GM21381 (cell line): Measurements from ENCODE around the gene PCF11.
A peak's percentile ranks its signal among the peaks of the same experiment; 100 is the strongest.
"Not testable (repeated sequence)": the region's sequence is repeated elsewhere in the genome, so short reads cannot be mapped to it uniquely, and the experiment has no call there.

Experiments
- ATAC-seq: cut with Tn5 transposase; IDR thresholded peaks from one replicate; pipeline ENCODE4 v1.9.1; 2021; ENCODE audit warnings: mild to moderate bottlenecking, moderate library complexity; ENCODE audit not compliant: unreplicated experiment

Gene PCF11

DNA sequence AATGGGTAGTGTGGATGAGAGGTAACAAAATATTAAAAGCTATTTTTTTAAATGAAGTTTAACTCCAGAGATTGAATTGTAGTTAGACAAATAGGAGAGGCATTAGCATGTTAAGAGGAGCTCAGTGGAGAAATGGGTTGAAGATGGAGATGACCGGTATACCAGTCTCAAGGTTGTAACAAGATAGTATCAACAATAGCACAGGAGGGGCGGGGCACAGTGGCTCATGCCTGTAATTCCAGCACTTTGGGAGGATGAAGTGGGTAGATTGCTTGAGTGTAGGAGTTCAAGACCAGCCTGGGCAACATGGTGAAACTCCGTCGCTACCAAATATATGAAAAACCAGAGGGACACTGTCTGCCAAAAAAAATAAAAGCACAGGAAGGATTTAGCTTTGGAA is 30.5 kb downstream of the PCF11 start:
- ATAC-seq: no peak

DNA sequence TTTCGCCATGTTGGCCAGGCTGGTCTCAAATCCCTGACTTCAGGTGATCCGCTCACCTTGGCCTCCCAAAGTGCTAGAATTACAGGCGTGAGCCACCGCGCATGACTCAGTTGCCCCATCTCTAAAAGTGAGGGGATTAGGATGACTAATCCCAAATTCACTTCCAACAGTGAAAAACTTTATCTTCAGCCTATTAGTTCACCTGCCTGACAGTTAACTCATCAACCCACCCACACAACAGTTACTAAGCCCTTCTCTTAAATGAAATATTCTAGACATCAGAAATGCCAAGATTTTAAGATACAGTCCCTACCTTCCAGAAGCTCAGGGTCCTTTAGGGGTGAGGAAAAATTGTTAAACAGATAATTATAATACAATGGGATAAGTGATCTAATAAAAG is 34.6 kb downstream of the PCF11 start:
- ATAC-seq: no peak

DNA sequence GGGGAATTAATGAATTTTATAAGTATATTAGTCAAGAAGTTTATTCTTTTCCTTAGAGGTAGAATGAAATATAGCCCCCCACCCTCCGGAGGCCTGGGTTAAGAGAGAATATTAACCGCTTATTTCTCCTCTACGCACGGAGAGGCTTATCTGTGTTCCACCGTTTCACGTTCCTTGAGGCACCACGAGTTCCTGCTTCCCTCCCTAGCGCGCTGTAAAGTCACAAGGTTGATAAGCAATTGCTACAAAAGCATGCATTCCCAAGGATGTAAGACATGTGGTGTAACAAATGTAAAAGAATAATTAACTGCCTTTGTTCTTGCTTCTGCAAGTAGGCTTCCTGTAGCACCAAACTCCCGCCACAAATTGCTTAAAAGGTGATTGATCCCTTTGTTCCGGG is 35.1 kb downstream of the PCF11 start:
- no peak for ATAC-seq

DNA sequence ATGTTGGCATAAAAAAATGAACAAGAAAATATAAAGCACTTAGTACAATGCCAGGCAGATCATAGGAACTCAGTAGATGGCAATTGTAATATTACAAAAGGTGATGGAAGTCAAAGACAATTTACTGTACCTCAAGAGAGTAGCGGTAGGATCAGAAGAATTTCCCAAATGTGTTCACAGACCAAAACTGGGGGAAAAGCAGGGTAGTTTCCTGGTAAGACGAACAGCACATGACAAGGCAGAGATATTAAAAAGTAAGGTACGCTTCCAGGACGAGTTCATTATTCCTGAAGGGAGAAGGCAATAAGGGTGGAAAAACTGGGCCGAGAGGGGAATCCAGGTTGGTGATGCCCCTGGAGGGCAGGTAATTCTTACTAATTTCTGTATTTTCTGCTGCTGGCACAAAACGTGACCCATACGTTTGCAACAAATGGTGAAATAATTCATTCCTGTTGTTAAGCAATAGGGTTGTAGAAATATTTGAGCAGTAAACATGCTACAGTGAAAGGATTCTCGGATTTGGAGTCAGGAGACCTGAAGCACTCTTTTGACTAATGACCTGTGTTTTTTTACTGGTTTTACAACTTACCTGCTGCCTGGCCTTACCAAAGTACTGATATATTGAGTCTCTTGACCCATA is 35.8 kb downstream of the PCF11 start:
- no peak for ATAC-seq

DNA sequence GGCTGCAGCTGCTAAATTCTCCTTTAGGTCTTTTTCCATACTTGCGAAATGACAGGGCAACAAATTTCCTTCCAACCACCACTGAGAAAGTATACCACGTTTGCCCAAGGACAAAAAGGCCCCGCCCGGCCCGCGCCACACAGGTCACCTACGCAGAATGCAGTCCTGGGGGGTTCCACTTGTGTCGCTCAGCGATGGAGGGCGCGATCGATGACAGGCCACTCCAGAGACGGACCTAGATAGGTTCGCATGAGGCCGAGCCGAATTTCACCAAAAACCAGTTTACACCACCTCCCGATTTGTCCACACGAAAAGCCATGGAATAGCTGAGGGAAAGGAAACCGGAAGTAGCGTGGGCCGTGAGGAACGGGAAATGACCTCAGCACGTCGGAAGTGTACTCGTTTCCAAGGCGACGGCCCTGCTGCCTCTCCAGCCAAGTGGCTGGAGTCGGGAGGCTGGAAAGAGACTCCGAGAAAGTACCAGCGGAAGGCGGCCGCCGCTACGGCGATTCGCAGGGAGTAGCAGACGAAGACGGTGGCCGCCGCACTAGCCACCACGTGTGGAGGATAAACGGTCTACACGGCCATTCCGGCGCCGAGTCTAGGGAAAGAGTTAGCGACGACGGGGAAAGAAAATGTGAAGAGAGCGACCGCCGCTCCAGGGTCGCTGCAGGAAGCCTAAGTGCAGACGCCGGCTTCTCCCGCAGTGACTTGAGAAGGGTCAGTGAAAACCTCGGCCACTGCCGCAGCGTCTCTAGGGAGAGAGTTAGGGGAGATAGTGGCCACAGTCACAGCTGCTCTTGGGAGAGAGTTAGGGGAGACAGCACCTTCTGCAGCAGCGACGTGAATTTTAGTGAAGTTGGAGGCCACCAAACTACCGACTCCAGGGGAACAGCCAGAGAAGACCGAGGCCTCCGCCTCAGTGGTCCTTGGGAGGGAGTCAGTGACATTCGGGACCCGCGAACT is 36.7 kb downstream of the PCF11 start, which contains the start of gene ANKRD42:
Gene ANKRD42, plus strand, starts transcription at position 398 of the 966 bp plus-strand sequence. CDS start 959 bp downstream, outside the sequence.
- ATAC-seq: peak; percentile 93

DNA sequence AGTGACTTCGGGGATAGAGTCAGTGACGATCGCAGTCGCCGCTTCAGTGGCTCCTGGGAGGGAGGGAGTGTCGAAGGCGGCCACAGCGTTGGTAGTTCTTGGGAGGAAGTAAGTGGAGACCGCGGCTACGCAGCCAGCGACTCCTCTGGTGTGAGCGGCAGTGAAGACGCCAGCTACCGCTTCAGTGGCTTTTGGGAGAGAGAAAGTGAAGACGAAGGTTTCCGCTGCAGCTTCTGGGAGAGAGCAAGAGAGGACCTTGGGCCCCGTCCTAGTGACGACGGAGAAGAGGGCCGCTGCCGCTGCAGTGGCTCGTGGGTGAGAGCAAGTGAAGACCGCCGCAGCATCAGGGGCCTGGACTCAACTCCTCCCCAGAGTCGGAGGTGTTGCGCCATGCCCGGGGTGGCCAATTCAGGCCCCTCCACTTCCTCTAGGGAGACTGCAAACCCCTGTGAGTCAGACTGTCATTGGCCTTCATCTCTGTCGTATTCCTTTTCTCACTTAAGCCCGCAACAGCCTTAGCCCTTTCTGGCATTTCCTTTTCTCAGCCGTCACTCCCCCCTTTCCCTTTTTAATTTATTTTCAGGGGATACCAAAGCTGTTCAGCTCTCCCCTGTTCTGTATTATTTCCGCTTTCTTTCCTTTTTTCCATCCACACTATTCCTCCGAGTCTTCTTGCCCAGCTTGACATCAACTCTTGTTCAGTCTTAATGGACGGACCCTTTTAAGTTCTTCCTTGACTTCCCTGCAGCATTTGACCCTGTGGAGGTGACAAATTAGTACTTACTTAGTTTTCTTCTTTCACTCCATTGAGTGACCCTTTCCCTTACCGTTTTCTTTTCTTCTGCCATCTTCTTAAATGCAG is 37.6 kb downstream of the PCF11 start:
- ATAC-seq: peak; percentile 52

DNA sequence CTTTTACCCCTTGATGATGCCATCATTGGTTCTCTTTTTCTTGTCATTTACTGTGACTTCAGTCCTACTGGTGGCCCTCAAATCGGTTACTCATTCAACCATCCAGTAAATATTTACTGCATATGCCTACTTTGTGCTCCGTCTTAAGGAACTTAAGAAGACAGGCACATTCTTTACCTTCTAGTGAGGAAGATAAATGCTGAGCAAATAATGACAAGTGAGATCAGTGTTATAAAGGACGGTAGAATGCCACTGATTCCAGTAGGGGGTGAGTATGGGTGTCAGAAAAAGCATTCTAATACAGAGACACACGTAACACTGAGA is 38.2 kb downstream of the PCF11 start:
- no peak for ATAC-seq

DNA sequence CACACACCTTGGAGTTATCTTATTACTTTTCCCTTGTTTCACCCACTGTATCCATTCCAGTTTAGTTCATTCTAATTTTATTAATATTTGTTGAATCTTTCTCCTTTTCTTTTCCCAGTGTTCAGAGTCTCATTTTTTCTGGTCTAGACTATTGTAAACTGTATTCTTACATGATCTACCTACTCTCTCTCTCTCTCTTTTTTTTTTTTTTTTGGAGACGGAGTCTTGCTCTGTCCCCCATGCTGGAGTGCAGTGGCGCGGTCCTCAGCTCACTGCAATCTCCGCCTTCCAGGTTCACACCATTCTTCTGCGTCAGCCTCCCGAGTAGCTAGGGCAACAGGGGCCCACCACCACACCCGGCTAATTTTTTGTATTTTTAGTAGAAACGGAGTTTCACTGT is 38.7 kb downstream of the PCF11 start:
- no peak for ATAC-seq

DNA sequence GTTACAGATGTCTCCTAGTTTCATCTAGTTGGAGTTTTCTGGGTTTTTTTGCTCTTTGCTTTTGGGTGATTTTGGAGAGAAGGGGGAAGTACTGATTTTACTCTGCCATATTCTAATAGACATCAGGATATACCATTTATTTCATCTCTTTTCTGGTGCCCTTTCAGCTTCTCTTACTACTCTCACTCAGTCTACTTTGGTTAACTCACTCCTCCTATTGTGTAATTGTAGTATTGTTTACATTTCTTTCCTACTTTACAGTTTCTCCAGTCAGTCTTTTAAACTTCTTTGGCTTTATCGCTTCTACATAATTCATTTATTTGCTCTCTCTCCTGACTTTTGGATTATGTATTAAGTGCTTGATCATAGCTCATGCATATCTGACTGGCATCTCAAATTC is 43.1 kb downstream of the PCF11 start:
- ATAC-seq: no peak

DNA sequence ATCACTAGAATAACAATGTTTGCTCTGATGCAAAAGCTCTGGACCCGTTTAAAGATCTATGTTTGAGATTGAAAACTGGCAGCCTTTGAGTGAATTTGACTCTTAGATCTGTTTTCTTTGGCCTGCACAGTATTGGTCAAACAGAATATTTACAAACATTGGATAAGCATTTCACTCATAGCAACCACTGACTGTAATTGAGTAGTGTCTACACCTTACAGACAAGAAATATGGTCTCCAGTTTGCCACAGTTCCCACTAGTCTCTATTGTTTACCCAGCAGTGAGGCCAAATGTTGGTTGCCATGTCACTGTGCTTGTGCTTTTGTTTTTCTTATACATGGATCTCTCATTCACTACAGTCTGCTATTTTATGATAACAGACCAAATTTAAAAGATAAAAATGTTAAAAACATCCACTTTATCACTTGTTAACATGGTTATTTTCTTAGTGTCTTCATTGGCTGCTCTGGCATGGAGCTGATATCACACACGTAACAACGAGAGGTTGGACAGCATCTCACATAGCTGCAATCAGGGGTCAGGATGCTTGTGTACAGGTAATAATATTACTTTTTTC is 48.8 kb downstream of the PCF11 start:
- no peak for ATAC-seq

DNA sequence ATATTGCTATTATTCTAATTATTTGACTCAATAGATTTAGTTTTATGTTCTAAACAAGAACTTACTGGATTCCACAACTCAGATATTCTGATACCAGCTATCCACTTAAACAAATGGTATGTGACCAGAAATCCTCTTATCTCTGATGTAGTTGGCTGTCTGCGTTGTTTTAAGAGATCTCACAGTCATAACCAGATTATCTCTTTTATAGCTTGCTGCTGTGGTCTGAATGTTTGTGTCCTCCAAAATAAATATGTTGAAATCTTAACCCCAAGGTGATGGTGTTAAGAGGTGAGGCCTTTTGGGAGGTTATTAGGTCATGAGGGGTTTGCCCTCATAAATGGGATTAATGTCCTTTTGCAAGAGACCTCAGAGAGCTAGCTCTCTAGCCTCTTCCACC is 49.3 kb downstream of the PCF11 start:
- ATAC-seq: no peak

DNA sequence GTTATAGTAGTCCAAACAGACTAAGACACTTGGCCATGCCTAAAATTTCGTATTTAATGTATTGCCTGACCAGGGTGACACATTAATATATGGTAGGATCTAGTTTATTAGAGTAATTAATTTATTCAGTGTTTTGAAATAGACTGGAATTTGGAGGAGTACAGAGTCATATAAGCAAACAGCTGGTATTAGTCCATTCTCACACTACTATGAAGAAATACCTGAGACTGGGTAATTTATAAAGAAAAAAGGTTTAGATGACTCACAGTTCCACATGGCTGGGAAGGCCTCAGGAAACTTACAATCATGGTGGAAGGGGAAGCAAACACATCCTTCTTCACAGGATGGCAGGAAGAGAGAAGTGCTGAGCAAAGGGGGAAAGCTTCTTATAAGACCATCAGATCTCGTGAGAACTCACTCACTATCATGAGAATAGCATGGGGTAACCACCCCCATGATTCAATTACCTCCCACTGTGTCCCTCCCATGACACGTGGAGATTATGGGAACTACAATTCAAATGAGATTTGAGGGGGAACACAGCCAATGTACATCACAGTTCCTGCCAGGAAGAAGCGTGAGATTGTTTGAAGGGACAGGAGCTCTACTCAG is 49.9 kb downstream of the PCF11 start:
- ATAC-seq: not testable (repeated sequence)

DNA sequence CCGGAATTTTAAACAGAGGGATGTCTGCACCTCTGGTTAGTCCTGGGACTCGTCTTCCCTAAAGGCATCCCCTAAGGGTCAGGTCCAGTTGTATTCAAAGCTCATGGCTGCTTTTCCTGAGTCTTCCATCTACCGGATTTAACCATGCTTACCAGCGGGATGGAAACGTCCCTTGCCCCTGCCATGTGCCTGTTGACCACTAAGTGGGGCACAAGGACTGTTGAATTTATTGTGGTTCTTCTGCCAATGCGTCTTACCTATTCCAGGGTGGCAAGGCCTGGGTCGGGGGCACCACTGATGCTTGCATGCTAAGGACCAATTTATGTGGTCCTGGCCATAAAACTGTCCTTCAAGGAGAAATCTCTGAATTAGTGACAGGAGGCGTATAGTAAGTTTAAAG is 62.2 kb downstream of the PCF11 start:
- ATAC-seq: no peak

DNA sequence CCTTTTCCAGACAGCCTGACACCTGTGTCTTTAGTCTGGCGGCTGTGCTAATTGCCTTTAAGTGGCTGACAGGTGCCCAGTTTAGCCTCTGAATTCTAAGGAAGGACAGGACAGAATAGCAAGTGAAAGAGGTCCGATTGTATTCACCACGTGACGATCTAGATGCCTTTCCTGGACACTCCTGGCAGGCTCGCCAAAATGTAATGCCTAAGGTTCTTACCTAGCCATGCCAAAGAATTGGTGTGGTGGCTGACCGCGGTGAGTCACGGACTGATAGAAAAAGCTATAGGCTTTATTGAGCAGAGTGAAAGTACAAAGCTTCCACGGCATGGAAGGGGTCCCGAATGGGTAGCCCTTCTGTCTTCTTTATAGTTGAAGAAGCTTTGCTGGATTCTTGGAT is 63.3 kb downstream of the PCF11 start:
- no peak for ATAC-seq

DNA sequence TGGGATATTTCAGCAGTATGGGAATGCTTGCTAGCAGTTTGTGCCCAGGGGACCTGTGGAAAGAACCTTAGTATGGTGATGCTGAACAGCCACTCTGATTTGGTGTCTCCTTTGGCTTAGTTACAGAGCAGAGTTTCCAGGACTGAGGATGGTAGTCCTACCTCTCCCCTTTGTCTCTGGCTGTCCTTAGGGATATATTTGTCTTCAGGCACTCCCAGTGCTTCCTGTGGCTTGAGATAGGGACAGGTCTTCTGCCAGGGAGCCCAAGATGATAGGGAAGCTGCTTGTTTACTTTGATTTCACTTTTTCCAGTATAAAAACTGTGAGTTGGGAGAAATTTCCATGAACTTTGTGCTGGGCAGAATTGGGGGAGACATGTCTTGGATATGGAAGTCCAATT is 64.8 kb downstream of the PCF11 start:
- no peak for ATAC-seq

DNA sequence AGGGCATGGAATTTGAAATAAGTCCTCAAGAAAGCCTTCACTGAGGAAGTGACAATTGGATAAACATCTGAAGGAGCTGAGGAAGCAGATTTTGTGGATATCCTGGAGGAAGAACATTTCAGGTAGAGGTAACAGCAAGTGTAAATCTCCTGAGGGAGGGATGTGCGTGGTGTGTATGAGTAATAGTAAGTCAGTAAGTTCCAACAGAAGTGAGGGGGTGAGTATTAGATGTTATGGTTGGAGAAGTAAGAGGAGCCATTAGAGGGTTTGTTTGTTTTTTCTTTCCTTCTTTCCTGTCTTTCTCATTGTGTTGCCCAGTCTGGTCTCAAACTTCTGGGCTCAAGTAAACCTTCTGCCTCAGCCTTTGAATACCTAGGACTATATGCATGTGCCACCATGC is 65.6 kb downstream of the PCF11 start:
- no peak for ATAC-seq

DNA sequence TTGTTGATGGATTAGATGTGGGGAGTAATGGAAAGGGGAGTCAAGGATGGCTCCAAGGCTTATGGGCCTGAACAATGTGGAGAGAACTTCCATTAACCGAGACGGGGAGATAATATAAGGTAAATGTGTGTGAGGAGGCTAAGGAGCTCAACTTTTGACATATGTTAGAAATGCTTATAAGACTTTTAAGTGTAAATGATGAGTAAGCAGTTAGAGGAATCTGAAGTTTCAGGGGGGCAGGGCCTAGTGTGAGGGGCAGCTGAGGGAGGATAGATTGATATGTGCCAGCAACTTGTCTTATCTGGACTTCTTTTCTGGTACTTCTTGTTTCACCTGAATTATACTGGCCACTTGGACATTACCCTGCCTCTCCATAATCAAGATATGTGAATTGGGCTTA is 66.5 kb downstream of the PCF11 start:
- ATAC-seq: no peak

DNA sequence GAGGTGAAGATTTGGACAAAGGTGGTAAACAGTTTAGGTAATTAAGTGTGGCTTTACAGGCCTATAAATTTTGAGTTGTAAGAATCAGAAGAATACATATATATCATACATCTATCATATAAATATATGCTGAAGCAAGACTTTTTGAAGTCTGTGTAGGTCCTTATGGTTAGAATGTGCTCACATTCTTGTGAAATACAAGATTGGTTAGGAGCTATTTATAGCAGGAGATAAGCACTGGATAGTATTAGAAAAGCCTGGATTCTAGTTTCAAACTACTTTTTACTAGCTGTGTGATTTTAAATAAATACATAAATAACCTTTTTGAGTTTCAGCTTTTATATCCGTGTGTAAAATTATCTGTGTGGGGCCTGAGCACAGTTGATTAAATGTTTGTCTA is 78.9 kb downstream of the PCF11 start:
- ATAC-seq: no peak
